ENCODE data around the gene AARS2. TPM values are rescaled to one million over a fixed set of nuclear protein-coding genes. Genes with fewer than 3 reads are reported as not detected.

AARS2 gene
- total and polyA plus RNA-seq, 8 donors, result 2.9 to 19.3 (median 6.4) TPM

DNA sequence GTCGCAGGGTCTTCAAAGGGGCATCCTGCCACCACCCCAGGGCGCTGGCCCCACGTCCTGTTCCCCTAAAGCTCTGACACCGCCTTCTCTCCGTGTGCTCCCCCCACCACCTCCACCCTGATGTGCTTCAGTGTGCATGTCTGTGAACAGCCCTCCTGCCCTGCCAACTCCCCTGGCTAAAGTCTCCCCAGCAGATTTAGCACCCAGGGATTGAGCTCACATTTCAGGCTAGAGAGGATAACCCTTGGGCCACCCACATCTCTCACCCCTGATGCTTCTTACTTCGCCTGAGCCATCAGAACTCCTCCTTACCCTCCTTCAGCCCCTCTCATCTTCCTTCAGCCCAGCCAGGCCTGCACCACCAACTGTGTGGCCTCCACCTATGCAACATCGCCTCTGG is 35.4 kb downstream of the AARS2 start:
- TF ChIP-seq POLR2A (IDR thresholded peaks at IDR 0.05) (no peak), EP300 (IDR thresholded peaks at IDR 0.05) (no peak)
- TF ChIP-seq, protein P1, sequence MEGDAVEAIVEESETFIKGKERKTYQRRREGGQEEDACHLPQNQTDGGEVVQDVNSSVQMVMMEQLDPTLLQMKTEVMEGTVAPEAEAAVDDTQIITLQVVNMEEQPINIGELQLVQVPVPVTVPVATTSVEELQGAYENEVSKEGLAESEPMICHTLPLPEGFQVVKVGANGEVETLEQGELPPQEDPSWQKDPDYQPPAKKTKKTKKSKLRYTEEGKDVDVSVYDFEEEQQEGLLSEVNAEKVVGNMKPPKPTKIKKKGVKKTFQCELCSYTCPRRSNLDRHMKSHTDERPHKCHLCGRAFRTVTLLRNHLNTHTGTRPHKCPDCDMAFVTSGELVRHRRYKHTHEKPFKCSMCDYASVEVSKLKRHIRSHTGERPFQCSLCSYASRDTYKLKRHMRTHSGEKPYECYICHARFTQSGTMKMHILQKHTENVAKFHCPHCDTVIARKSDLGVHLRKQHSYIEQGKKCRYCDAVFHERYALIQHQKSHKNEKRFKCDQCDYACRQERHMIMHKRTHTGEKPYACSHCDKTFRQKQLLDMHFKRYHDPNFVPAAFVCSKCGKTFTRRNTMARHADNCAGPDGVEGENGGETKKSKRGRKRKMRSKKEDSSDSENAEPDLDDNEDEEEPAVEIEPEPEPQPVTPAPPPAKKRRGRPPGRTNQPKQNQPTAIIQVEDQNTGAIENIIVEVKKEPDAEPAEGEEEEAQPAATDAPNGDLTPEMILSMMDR (IDR thresholded peaks at IDR 0.05), result no peak
- Histone ChIP-seq H3K9me3 (no peaks in the 10 kb centered on the region), H3K36me3 (no peaks in the 10 kb centered on the region), H3K4me3 (no peak overlapping the region), H3K4me1 (peaks cover 10 to 13% (median 12%) of the 10 kb centered on the region in 4 donors), H3K27me3 (peaks cover 0 to 77% (median 51%) of the 10 kb centered on the region in 3 donors), H3K27ac (no peak overlapping the region)
- WGBS, 5 donors, result 73 to 83% (median 80%) methylated on average over 7 of the region's 7 CpGs
- no peak for DNase-seq
- intact Hi-C loops (cut with DNase I; ENCODE audit: low total_unique reads), result no loop called here

DNA sequence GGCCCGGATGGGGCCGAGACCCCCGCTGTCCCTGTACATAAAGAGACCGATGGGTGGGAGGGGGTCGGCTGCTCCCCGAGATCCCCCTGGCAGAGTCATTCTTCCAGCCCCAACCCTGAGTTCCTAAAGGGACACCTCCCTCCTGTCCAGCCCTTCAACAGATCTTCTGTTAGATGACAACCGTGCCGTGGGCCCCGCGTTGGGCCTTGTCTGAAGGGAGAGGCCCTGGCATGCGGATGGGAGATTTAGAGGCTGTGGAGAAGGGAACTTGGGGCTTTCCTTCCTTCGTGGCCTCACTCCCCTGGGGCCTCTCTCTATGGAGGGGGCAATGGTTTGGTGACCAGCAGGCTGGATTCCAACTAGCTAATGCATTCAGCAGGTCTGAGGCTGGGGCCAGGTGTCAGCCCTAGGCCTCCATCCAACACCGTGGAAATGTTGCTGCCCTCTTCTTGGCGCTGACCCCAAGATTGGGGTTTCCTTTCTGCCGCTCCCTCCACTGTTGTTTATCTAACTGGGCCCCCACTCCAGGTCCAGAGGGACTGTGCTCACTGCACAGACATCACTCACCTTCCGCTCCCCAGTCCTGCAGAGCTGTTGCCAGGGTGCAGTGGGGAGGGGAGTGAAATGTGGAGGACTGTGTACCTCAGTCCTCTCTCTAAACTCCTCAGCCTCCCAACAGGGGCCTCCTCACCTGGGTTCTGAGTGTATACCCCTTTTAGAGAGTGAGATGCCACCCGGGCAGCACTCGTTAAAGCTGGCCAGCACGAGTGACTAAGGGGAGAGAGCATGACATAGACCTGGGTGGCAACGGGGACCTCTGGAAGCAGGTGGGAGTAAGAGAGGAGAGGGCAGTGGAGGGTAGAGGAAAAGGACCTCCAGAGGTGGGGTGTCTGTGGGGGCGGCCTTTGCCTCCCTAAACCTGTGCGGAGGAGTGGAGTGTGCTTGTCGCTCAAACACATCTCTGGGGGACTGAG is 36.2 kb downstream of the AARS2 start:
- TF ChIP-seq, protein P1 (IDR thresholded peaks at IDR 0.05), result no peak
- TF ChIP-seq EP300 (IDR thresholded peaks at IDR 0.05) (no peak), POLR2AphosphoS5 (IDR thresholded peaks at IDR 0.05) (no peak), POLR2A (IDR thresholded peaks at IDR 0.05) (no peak)
- intact Hi-C loops (cut with DNase I; ENCODE audit: low total_unique reads), result no loop called here
- Histone ChIP-seq H3K27ac (no peak overlapping the region), H3K4me3 (peak overlapping the region in 1 of 4 donors; percentile 46), H3K9me3 (no peaks in the 10 kb centered on the region), H3K36me3 (no peaks in the 10 kb centered on the region), H3K27me3 (peaks cover 0 to 78% (median 55%) of the 10 kb centered on the region in 3 donors), H3K4me1 (peaks cover 10 to 13% (median 12%) of the 10 kb centered on the region in 4 donors)
- WGBS, 5 donors, result 76 to 86% (median 81%) methylated on average over 17 to 23 of the region's 23 CpGs
- DNase-seq, result no peak

GRCh38 chr6:44275749-44276648 is 37.1 kb downstream of the AARS2 start:
- peak overlapping the region; percentile 32 to 46 (median 38) for H3K4me3 ChIP-seq
- TF ChIP-seq, protein P1 (IDR thresholded peaks at IDR 0.05), result no peak
- TF ChIP-seq POLR2AphosphoS5 (IDR thresholded peaks at IDR 0.05) (no peak), EP300 (IDR thresholded peaks at IDR 0.05) (no peak), POLR2A (IDR thresholded peaks at IDR 0.05) (no peak)
- no peaks in the 10 kb centered on the region for H3K36me3 ChIP-seq
- 7 to 25% (median 15%) methylated on average over 24 to 109 of the region's 109 CpGs for WGBS, 5 donors
- H3K4me1 ChIP-seq, result peaks cover 13 to 17% (median 14%) of the 10 kb centered on the region in 4 donors
- intact Hi-C loops (cut with DNase I; ENCODE audit: low total_unique reads), result no loop called here
- no peaks in the 10 kb centered on the region for H3K9me3 ChIP-seq
- H3K27me3 ChIP-seq, result peaks cover 0 to 85% (median 64%) of the 10 kb centered on the region in 3 donors
- peak in 1 of 2 donors; percentile 76 for DNase-seq
- H3K27ac ChIP-seq, result no peak overlapping the region

- DNase-seq, result no peak
- Histone ChIP-seq H3K4me3 (peak overlapping the region in 2 of 4 donors; percentile 39 to 46), H3K4me1 (peaks cover 17 to 22% (median 20%) of the 10 kb centered on the region in 4 donors), H3K27me3 (peaks cover 2 to 92% (median 70%) of the 10 kb centered on the region in 3 donors), H3K36me3 (no peaks in the 10 kb centered on the region), H3K9me3 (no peaks in the 10 kb centered on the region), H3K27ac (no peak overlapping the region)
- WGBS, 5 donors, result 62 to 84% (median 77%) methylated on average over 29 to 59 of the region's 59 CpGs
- intact Hi-C loops (cut with DNase I; ENCODE audit: low total_unique reads), result no loop called here
- TF ChIP-seq POLR2AphosphoS5 (IDR thresholded peaks at IDR 0.05), result no peak
- TF ChIP-seq EP300 (IDR thresholded peaks at IDR 0.05), result no peak
- TF ChIP-seq, protein P1 (IDR thresholded peaks at IDR 0.05), result no peak
Measured at GRCh38 chr6:44275271-44275748, 37.8 kb downstream of the AARS2 start.
